NCI-H2081 (cell line): ENCODE results near the gene TMEM47.

Experiments
- DNase-seq, 2 experiments: peaks; one replicate each; lab custom pipeline; 2025; lab: John Stamatoyannopoulos, UW

The TMEM47 gene

DNA sequence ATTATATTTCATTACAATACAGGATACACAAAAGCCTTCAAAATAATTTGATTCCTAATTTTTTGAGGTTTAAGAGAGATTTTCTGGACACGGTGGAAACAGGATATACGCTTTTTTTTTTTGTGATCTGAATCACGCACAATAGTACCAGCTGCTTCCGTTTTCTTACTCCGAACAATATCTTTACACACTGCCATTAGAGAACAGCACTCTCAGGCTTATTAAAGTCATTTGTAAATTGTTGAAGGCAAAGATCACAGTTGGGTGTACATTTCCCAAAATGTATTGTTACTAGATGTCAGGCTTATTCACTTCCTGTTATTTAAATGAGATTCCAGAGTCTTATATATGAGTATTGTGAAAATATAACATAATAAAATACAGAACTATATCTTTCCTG, 71.5 kb downstream of the TMEM47 start:
- DNase-seq, result peak; percentile 13 to 61

DNA sequence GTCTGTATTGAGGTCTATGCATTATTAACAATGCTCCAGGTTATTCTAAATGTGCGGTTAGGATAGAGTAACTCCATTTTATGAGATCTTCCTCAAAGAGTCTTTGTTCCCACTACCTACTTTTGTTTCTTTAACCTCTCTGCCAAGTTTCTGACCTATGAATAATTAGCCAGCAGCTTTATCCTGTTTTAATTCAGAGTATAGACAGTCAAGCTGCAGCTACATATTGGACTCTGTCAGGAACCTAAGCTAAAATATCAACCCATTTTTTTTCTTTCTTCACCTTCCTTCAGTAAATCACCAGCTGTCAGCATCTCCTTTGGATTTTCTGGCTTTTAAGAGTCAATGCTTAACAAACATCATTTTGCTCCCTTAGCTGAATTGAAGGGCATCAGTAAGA, 72.3 kb downstream of the TMEM47 start:
- DNase-seq, result no peak

DNA sequence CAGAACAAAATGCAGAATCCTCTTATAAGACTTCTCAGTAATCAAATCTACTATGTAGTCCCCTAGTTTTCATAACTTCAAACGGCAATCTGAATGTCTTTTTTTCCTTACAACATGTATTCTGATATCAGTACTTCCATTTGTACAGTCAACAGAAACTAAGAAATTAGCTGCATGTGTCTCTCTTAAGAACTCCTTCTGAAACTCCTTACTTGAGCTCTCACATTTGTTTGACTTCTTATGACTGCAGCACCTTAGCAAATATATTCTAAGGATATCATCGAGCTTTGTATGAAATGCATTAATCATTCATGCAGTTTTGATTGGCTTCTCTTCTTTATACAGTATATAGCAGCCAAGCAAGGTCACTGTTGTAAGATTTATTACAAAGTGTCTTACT, 77.0 kb downstream of the TMEM47 start:
- DNase-seq, result no peak

DNA sequence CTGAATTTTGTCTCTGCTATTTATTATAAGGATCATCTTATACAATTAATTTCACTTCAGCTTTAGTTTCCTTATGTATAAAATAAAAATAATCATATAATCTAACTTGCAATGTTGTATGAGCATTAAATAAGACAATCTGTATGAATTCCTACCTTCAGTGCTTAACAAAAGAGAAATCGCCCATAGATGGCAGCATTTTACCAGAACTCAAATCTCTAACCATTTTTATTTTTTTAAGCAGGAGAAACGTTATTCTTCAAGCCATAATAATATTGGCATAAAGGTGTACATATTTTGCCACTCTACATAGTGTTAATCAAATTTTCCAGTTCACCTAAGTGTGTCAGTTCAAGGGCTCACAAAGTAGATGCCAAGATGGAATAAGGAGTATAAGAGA, 78.8 kb downstream of the TMEM47 start:
- DNase-seq, result peak; percentile 15 to 20
